Keratinocyte (primary cell): ENCODE results near the gene MYRFL. TPM values are rescaled to one million over a fixed set of nuclear protein-coding genes. Genes with fewer than 3 reads are reported as not detected.

ENCODE experiments used
- DNase-seq: peaks from one replicate; pipeline ENCODE4 v3.0.0-alpha.2; 2011; ENCODE audit warnings: low read depth, missing footprints, low spot score
- FAIRE-seq: peaks from 2 replicates; lab custom pipeline; 2011; peaks lifted over from hg19 to GRCh38; lab: Jason Lieb, UNC
- H2AFZ ChIP-seq: 2 replicates; pipeline ENCODE4 v1.6.0; 2012; ENCODE audit warnings: low read length, control low read depth, inconsistent platforms; ENCODE audit not compliant: control insufficient read depth
- H3K27ac ChIP-seq: 2 replicates; pipeline ENCODE4 v1.5.1; 2011; ENCODE audit warnings: low read length; ENCODE audit not compliant: control insufficient read depth, insufficient read depth
- H3K27me3 ChIP-seq: 3 replicates; pipeline ENCODE4 v1.6.0; 2011; ENCODE audit warnings: low read length; ENCODE audit not compliant: control insufficient read depth, insufficient read depth; ENCODE audit errors: extremely low read depth
- H3K36me3 ChIP-seq, 2 experiments: 2 replicates in 1 of 2; 3 replicates in 1 of 2; pipeline ENCODE4 v1.5.1; 2011; ENCODE audit warnings: low read length in 2 of 2, mild to moderate bottlenecking in 1 of 2; ENCODE audit not compliant: control insufficient read depth in 2 of 2, insufficient read depth in 2 of 2; ENCODE audit errors: extremely low read depth in 1 of 2
- H3K4me1 ChIP-seq: 3 replicates; pipeline ENCODE4 v1.5.1; 2011; ENCODE audit warnings: low read length; ENCODE audit not compliant: control insufficient read depth, insufficient read depth; ENCODE audit errors: extremely low read depth
- H3K4me2 ChIP-seq: 3 replicates; pipeline ENCODE4 v1.6.0; 2011; ENCODE audit warnings: low read depth, low read length; ENCODE audit not compliant: control insufficient read depth, insufficient read depth; ENCODE audit errors: extremely low read depth
- H3K4me3 ChIP-seq, 3 experiments: fragments of 200-600 bp in 1 of 3; sonication (generic) in 1 of 3; 2 replicates in 2 of 3; 3 replicates in 1 of 3; pipeline ENCODE4 v1.5.1; 2011 to 2016; ENCODE audit warnings: low read length in 3 of 3, mild to moderate bottlenecking in 3 of 3, control low read depth in 2 of 3, inconsistent platforms in 1 of 3, low read depth in 1 of 3, mixed read lengths in 1 of 3, mixed run types in 1 of 3, moderate library complexity in 1 of 3; ENCODE audit not compliant: control insufficient read depth in 2 of 3, insufficient read depth in 2 of 3; ENCODE audit errors: extremely low read depth in 1 of 3
- H3K79me2 ChIP-seq: 2 replicates; pipeline ENCODE4 v1.6.0; 2012; ENCODE audit warnings: low read length; ENCODE audit not compliant: control insufficient read depth, insufficient read depth
- H3K9ac ChIP-seq: 3 replicates; pipeline ENCODE4 v1.6.0; 2011; ENCODE audit warnings: low read length; ENCODE audit not compliant: control insufficient read depth, insufficient read depth; ENCODE audit errors: extremely low read depth
- H3K9me1 ChIP-seq: 3 replicates; pipeline ENCODE4 v1.6.0; 2011; ENCODE audit warnings: low read length; ENCODE audit not compliant: control insufficient read depth, insufficient read depth; ENCODE audit errors: extremely low read depth
- H3K9me3 ChIP-seq: 2 replicates; pipeline ENCODE4 v1.5.1; 2012; ENCODE audit warnings: low read depth, low read length; ENCODE audit not compliant: control insufficient read depth
- H4K20me1 ChIP-seq: 3 replicates; pipeline ENCODE4 v1.6.0; 2011; ENCODE audit warnings: low read length; ENCODE audit not compliant: control insufficient read depth, insufficient read depth; ENCODE audit errors: extremely low read depth
- EZH2 ChIP-seq: IDR thresholded peaks from one replicate; pipeline ENCODE4 v1.6.1; 2012; ENCODE audit warnings: inconsistent platforms, mild to moderate bottlenecking, low read length, moderate library complexity
- dilution Hi-C: fragments of 300-500 bp; cut with MboI; formaldehyde crosslinking; loops from one replicate; pipeline ENCODE4 v1.7.0; 2020; ENCODE audit warnings: low sequenced_read_pairs; ENCODE audit not compliant: extremely low pct_ligation_motif_present
- polyA plus RNA-seq, 5 experiments: library from polyadenylated mRNA; depleted of rRNA in 3 of 5; stranded (reverse) in 3 of 5; stranded (forward) in 1 of 5; unstranded in 1 of 5; fragments of >200 nt; gene quantifications; 1 replicate in 1 of 5; 2 replicates in 3 of 5; 3 replicates in 1 of 5; pipeline versions ENCODE4 v1.2.1 to v1.2.3, GENCODE V29; 2011 to 2012; ENCODE audit warnings: missing spikeins in 2 of 5, low read depth in 1 of 5, low replicate concordance in 1 of 5
- TF ChIP-seq, protein P1 (sequence below), 3 experiments: IDR thresholded peaks in 1 of 3; conservative IDR thresholded peaks in 1 of 3; optimal IDR thresholded peaks in 1 of 3; 2 replicates in 2 of 3; 3 replicates in 1 of 3; pipeline versions ENCODE3 to v1.5.1; 2011; ENCODE audit warnings: low read length in 3 of 3, mild to moderate bottlenecking in 3 of 3, moderate library complexity in 2 of 3, control low read depth in 1 of 3, inconsistent platforms in 1 of 3; ENCODE audit not compliant: insufficient read depth in 2 of 3; ENCODE audit errors: extremely low read depth in 1 of 3

MYRFL gene
- polyA plus RNA-seq, 1 donor (not counting 4 experiments of a cell fraction or from before 2014, with no cell fraction given): 0.39 TPM

DNA sequence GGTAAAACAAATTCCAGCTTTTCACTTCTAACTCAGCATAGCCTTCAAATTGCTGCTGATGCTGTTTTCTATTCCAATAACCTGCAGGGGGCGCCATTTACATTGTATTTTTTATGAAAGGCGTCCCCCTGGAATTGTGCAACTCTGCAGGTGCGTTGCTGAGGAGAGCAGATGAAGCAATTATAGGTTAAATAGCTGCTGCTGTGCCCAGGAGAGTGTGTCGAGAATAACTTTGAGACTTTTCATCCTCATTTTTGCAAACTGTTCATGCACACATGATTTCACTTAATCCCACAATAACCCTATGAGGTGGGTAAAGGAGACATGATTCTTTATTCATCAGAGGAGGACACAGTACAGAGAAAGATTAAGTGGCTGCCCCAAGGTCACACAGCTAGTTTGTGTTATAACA, 75.7 kb downstream of the MYRFL start:
- FAIRE-seq: peak; percentile 71
- H3K4me2 ChIP-seq: no peak overlapping the region
- dilution Hi-C loops: no loop called here
- no peaks in the 10 kb centered on the region for H4K20me1 ChIP-seq
- peak; percentile 35 for DNase-seq
- no peak overlapping the region for H3K4me3 ChIP-seq
- no peaks in the 10 kb centered on the region for H3K79me2 ChIP-seq
- H3K4me1 ChIP-seq: peaks cover 18% of the 10 kb centered on the region
- H3K9me1 ChIP-seq: no peaks in the 10 kb centered on the region
- TF ChIP-seq EZH2: no peak
- TF ChIP-seq, protein P1, sequence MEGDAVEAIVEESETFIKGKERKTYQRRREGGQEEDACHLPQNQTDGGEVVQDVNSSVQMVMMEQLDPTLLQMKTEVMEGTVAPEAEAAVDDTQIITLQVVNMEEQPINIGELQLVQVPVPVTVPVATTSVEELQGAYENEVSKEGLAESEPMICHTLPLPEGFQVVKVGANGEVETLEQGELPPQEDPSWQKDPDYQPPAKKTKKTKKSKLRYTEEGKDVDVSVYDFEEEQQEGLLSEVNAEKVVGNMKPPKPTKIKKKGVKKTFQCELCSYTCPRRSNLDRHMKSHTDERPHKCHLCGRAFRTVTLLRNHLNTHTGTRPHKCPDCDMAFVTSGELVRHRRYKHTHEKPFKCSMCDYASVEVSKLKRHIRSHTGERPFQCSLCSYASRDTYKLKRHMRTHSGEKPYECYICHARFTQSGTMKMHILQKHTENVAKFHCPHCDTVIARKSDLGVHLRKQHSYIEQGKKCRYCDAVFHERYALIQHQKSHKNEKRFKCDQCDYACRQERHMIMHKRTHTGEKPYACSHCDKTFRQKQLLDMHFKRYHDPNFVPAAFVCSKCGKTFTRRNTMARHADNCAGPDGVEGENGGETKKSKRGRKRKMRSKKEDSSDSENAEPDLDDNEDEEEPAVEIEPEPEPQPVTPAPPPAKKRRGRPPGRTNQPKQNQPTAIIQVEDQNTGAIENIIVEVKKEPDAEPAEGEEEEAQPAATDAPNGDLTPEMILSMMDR (optimal IDR thresholded peaks at IDR 0.05 in 1 of 3, IDR thresholded peaks at IDR 0.05 in 1 of 3, conservative IDR thresholded peaks at IDR 0.05 in 1 of 3; ENCODE audit: extremely low read depth in 1 of 3, insufficient read depth in 2 of 3, low read length in 3 of 3): peak; percentile 55 to 69 (median 55)
- no peak overlapping the region for H3K27ac ChIP-seq
- no peak overlapping the region for H3K9ac ChIP-seq
- H3K36me3 ChIP-seq: no peaks in the 10 kb centered on the region
- no peaks in the 10 kb centered on the region for H3K27me3 ChIP-seq
- no peaks in the 10 kb centered on the region for H3K9me3 ChIP-seq
- no peak overlapping the region for H2AFZ ChIP-seq

DNA sequence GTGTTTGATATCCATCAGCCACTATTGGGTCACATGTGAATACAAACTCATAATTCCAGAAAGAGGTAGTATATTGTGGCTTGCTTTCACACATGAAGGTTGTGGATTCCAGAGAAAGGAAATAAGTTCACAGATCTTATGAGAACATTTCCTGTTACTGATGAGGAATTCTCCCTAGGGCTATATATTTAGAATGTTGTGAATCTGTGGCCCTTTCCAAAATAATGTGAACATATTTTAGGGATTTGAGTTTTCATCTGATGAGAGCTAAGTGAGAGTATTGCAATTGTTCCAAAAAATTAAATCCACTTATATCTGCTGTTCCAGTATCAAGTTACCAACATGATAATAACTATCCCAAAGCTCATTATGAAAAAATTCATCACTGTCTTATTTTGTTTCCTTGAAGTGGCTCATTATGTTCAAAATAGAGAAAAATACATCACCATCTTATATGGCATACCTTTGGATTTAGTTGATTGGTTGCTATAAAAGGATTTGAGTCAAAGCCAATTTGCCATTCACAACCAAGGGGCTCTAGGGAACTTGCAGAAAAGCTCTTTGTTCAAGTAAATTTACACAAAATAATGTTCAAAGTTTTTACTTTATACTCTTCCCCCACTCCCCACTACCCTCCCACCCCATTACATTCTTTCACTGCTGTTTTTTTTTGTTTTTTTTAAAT, 76.3 kb downstream of the MYRFL start:
- H3K4me3 ChIP-seq: no peak overlapping the region
- no peaks in the 10 kb centered on the region for H3K9me3 ChIP-seq
- H3K27me3 ChIP-seq: no peaks in the 10 kb centered on the region
- no peak overlapping the region for H3K27ac ChIP-seq
- H3K79me2 ChIP-seq: no peaks in the 10 kb centered on the region
- FAIRE-seq (no peak), DNase-seq (no peak)
- H3K9me1 ChIP-seq: no peaks in the 10 kb centered on the region
- no peaks in the 10 kb centered on the region for H4K20me1 ChIP-seq
- H3K9ac ChIP-seq: no peak overlapping the region
- no peak overlapping the region for H2AFZ ChIP-seq
- no peaks in the 10 kb centered on the region for H3K36me3 ChIP-seq
- TF ChIP-seq, protein P1 (optimal IDR thresholded peaks at IDR 0.05 in 1 of 3, IDR thresholded peaks at IDR 0.05 in 1 of 3, conservative IDR thresholded peaks at IDR 0.05 in 1 of 3; ENCODE audit: extremely low read depth in 1 of 3, insufficient read depth in 2 of 3, low read length in 3 of 3): no peak
- no peak for TF ChIP-seq EZH2
- peaks cover 18% of the 10 kb centered on the region for H3K4me1 ChIP-seq
- H3K4me2 ChIP-seq: no peak overlapping the region
- dilution Hi-C loops: no loop called here
